GM18951 (cell line): ENCODE results near the gene MGAT4C.

Source experiments
- POLR2A ChIP-seq: IDR thresholded peaks from 4 replicates; pipeline ENCODE4 v1.6.1; 2011; ENCODE audit warnings: mild to moderate bottlenecking; ENCODE audit not compliant: insufficient read length, insufficient read depth; ENCODE audit errors: extremely low read depth
- in situ Hi-C: fragments of 300-500 bp; cut with MboI; formaldehyde crosslinking; loops from one replicate; pipeline ENCODE4 v1.12.0; 2022; ENCODE audit warnings: low sequenced_read_pairs, mixed read lengths, inconsistent platforms; ENCODE audit not compliant: unreplicated experiment

The MGAT4C gene

DNA sequence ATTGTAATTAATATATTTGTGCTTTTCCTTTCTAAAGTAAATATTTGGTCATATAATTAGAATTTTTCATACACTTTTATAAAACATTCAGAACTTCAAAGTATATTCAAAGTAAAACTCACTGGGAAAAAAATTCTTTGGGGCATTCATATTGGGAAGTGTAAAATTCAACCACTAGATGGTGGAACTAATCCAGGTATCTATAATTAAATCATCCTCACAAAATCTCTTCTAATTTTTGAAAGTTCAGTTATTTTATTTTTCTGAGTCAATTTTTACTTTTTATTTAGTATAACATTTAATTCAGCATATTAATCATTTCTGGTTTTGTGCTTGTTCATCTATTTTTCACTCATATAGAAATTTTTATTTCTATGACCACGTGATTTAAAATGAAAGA is 301.1 kb downstream of the MGAT4C start:
- in situ Hi-C loops, result no loop called here
- TF ChIP-seq POLR2A, result no peak

DNA sequence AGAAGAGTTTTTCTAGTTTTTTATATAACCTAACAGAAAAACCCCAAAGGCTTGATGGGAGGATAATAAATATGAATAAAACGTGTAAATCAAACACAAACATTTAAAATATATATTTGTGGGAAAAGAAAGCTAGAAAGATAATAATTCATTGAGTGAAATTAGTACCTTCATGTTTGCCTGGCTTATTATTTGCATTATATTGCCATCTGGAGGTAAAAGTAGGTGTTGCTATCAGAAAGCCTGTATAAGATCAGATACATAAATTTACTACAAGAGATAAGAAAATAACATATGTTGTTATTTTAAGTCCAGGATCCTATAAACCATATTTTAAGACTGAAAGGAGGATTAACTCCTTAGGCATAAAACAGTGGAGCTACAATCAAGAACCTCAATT is 304.4 kb downstream of the MGAT4C start:
- TF ChIP-seq POLR2A, result no peak
- in situ Hi-C loops, result no loop called here

DNA sequence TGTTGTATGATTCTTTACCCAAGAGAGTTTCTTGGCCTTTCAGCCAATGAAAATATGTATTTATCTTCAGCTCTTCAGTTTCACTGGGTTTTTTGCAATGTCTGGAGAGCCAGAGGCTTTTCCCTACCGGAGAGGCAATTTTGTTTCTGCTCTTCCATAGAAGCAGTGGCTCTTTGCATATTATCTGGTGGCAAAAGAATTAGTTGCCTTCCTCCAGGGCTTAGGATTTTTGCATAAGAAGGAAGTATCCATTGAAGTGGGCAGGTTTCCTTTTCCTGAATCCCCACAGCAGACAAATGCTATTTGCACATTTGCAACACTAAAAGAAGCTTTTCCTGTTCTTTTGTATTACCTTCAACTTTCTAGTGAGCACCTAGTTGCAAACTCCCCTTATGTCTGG is 306.9 kb downstream of the MGAT4C start:
- TF ChIP-seq POLR2A, result no peak
- in situ Hi-C loops, result no loop called here

DNA sequence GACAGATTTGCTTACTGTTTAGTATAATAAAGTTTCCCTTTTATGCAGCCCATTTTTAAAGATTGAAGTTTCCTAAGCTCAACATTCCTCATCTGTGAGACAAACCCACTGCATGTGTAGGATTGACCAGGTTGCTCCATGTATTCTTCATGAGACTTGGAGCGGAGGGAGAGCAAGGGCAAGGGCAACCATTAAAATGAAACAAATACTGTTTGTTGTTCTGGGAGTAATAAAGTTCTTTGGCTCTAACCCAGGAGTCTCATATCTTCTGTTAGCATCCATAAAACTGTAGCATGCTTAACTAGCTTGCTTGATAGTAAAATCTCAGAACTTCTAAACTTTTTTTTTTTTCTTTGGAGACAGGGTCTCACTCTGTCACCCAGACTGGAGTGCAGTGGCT is 307.9 kb downstream of the MGAT4C start:
- no peak for TF ChIP-seq POLR2A
- in situ Hi-C loops, result no loop called here

DNA sequence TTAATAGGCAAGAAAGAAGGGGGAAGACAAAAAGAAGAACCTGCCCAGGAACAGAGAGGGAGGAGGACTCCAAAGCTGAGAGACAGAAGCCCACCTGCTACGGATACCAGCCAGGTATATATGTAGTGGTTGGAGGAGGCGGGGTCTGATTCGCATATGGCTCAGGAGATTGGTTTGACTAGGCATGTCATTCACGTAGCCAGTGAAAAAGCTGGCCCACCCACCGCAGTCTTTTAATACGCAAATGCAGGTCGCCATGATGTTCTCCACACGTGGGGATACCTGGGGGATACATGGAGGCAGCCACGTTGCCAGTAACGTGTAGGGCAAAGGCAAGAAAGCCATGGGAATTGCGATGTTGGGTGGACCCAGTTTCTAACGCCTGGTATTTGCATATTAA is 308.9 kb downstream of the MGAT4C start:
- in situ Hi-C loops, result no loop called here
- no peak for TF ChIP-seq POLR2A

DNA sequence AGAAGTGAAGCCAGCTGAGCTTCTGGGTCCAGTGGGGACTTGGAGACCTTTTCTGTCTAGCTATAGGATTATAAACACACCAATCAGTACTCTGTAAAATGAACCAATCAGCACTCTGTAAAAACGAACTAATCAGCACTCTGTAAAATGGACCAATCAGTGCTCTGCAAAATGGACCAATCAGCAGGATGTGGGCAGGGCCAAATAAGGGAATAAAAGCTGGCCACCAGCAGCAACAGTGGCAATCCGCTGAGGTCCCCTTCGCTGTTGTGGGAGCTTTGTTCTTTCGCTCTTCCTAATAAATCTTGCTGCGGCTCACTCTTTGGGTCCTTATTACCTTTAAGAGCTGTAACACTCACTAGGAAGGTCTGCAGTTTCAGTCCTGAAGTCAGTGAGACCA is 309.8 kb downstream of the MGAT4C start:
- no peak for TF ChIP-seq POLR2A
- in situ Hi-C loops, result no loop called here

DNA sequence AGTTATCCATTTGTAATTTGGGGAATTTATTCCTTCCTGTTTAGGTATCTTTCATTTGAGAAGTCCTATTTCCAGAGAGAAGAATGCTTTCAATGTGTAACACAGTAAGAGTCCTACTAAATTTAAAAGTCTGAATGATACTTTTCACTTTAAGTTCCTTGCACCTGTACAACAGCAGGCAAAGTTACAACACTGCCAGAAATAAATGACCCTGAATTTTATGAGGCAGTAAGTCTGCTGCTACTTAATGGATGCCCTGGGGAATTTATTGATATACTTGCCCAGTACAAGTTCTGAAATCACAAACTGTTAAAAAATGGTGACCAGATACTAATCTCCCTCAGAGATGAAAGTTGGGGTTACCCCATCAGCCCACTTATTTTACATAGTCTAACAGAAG is 329.0 kb downstream of the MGAT4C start:
- no peak for TF ChIP-seq POLR2A
- in situ Hi-C loops, result no loop called here

DNA sequence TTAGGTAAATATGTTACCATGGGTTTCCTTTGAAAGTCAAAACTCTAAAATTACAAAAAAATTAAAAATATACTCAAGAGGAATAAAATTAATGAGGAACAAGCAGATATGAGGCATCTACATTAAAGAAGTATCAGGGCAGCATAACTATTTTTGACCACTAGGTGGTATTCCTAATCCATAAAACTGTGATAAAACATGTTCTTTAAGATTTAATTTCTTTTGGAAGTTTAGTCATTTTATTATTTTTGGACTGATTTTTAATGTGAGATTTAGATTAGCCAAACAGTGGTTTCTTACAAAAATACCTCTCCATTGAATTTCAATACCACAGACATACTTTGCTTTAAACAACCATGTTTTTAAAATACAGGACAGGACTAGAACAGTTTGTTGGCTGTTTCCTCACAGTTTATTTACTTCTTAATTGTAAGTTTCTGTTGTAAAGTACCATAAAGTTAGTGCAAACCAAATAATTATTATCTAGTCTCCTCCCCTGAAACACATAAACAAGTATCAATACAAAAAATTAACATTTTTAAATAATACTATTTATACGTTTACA is 332.3 kb downstream of the MGAT4C start:
- no peak for TF ChIP-seq POLR2A
- in situ Hi-C loops, result no loop called here

DNA sequence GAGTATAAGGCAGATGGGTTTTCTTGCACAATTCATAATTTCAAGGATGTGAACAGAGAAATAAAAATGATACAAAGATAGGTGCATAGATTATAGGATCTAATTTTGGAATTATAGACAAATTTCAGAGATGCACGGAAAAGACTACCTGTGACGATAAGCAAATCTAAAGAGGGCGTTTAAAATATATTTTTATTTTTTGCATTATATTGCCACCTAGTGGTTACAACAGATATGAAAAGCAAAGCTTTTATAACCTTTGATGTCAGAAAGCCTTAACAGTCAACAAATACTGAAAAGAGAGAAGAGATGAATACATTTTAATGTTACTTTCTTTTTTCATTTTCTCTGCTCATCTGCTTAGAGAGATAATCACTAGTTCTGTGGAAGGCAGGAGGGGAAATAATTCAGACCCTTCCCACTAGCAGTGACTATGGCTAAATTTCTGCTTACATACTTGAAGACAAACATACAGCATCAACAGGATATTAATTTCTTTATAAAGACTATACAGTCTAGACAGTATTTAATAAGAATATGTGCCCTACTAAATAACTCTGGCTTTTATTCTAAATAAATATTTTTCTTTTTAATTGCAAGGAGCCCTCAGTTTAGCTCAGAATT is 335.8 kb downstream of the MGAT4C start:
- in situ Hi-C loops, result no loop called here
- no peak for TF ChIP-seq POLR2A
